ENCODE data around the gene DOCK8.

The DOCK8 gene

DNA sequence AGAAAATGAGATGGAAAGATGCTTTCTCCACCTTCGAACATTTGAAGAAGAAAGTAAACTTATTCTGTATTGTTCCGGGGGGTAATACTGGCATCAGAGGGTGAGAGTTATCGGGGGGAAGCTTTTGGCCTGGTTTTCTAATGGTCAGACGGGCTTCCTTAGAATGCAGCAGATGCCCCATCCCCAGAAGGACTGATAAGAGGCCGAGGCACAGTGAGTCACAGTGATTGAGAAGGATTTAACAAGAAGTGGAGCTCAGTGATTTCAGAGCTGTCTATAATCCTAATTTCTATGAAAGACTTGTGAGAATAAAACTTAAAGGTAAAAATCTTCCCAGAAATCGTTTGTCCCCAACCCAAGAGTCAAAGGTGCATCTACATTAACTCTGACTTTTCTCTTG, 123.9 kb downstream of the DOCK8 start:
- Histone ChIP-seq H2AFZ (ENCODE audit: low read length, unreplicated experiment) (no peak overlapping the region), H3K27ac (ENCODE audit: low read depth, low read length) (no peak overlapping the region), H3K4me3 (ENCODE audit: low read depth, low read length) (no peak overlapping the region), H3K27me3 (ENCODE audit: insufficient read depth, low read length) (peaks cover 48% of the 10 kb centered on the region), H3K4me1 (ENCODE audit: control insufficient read depth, insufficient read depth, low read length, unreplicated experiment) (no peaks in the 10 kb centered on the region), H3K36me3 (ENCODE audit: insufficient read depth, low read length) (no peaks in the 10 kb centered on the region), H3K79me2 (ENCODE audit: control insufficient read depth, insufficient read depth, low read length, unreplicated experiment) (no peaks in the 10 kb centered on the region)

DNA sequence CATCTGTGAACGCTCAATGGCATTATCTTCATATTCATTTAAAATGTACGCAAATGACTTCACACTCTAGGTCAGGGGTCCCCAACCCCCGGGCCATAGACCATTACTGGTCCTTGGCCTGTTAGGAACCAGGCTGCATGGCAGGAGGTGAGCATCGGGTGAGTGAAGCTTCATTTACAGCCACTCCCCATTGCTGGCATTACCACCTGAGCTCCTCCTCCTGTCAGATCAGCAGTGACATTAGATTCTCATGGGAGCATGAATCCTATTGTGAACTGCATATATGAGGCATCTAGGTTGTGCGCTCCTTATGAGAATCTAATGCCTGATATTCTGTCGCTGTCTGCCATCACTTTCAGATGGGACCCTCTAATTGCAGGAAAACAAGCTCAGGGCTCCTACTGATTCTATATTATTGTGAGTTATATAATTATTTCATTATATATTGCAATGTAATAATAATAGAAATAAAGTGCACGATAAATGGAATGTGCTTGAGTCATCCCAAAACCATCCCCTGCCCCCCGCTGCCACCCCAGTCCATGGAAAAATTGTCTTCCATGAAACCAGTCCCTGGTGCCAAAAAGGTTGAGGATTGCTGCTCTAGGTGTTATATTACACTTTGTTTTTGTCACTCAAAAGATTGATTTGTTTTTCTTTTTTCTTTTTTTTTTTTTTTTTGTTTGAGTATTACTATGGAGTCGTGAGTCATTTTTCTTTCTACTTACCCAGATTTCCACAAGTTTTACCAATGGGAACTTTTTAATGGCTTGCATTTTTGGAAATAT, 127.2 kb downstream of the DOCK8 start:
- H3K27me3 ChIP-seq (ENCODE audit: insufficient read depth, low read length): peaks cover 38% of the 10 kb centered on the region
- no peak overlapping the region for H3K27ac ChIP-seq (ENCODE audit: low read depth, low read length)
- H3K4me1 ChIP-seq (ENCODE audit: control insufficient read depth, insufficient read depth, low read length, unreplicated experiment): no peaks in the 10 kb centered on the region
- no peak overlapping the region for H2AFZ ChIP-seq (ENCODE audit: low read length, unreplicated experiment)
- no peaks in the 10 kb centered on the region for H3K79me2 ChIP-seq (ENCODE audit: control insufficient read depth, insufficient read depth, low read length, unreplicated experiment)
- no peaks in the 10 kb centered on the region for H3K36me3 ChIP-seq (ENCODE audit: insufficient read depth, low read length)
- H3K4me3 ChIP-seq (ENCODE audit: low read depth, low read length): no peak overlapping the region

DNA sequence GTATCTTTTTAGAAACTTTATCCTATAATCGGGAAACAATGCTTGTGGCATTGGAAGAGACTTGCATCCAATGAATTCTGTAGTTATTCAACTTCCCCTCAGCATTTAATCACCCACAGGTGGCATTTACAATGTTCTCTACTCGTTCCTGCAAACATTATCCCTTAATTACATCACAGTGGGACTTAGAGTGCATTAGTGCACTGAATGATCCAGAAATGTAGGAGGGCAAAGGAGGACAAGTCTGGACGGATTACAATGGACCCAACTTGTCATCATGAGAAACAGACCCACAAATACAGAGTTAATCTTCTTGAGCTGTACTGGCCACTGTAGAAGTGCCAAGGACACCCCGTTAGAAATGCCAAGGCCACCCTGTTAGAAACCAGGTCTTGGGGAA, 129.1 kb downstream of the DOCK8 start:
- peaks cover 40% of the 10 kb centered on the region for H3K27me3 ChIP-seq (ENCODE audit: insufficient read depth, low read length)
- H3K36me3 ChIP-seq (ENCODE audit: insufficient read depth, low read length): no peaks in the 10 kb centered on the region
- no peak overlapping the region for H3K27ac ChIP-seq (ENCODE audit: low read depth, low read length)
- H3K4me1 ChIP-seq (ENCODE audit: control insufficient read depth, insufficient read depth, low read length, unreplicated experiment): no peaks in the 10 kb centered on the region
- H2AFZ ChIP-seq (ENCODE audit: low read length, unreplicated experiment): no peak overlapping the region
- no peaks in the 10 kb centered on the region for H3K79me2 ChIP-seq (ENCODE audit: control insufficient read depth, insufficient read depth, low read length, unreplicated experiment)
- no peak overlapping the region for H3K4me3 ChIP-seq (ENCODE audit: low read depth, low read length)

DNA sequence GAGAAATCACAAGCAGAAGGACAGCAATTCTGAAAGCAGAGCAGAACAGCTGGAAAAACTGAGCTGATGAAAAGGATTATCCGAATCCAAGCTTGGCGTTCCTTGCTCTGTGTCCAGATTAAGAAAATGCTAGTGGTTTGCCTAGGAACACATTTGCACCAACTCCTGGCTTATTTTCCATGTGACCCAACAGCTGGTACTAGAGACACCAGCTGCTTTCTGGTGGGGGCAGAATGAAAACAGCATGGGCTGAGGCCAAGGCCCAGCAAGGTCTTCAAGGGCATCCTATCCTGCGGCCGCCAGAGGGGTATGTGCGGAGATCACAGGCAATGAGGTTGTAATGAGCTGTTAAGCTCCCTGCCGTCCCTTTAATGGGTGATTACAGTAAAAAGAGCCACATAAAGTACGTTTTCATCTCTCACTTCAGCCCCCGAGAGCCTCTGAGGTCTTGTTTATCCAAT, 131.5 kb downstream of the DOCK8 start:
- H3K36me3 ChIP-seq (ENCODE audit: insufficient read depth, low read length): no peaks in the 10 kb centered on the region

DNA sequence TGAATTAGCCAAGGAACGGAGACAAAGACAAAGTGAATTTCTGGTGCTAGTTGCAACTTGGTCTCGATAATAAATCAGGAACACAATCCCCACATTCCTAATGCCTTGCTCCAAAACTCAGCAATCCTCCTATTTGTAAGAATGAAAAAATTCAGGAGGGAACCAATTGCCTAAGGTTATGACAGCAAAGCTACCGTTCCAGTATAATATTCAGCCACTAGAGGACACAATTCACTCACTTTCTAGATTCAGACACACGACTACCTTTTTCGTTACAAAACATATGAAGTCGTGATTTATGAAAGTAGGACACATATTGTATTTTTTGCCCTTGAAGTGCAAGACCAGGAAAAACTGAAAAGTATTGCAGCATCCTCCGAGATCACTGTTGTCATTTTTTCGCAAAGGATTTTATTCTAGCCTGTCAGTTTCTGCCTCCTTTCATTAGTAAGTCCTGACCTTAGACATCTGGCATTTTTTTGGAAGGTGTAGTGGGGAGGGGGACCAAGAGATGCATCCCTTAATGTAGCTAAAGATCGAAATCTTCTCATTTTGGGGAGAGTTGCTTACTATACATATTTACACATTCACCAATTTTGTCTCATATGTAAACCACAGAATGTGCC, 133.1 kb downstream of the DOCK8 start:
- H3K79me2 ChIP-seq (ENCODE audit: control insufficient read depth, insufficient read depth, low read length, unreplicated experiment): no peaks in the 10 kb centered on the region

More for the DNA sequence above, 131.5 kb downstream of the DOCK8 start:
- Histone ChIP-seq H3K27me3 (ENCODE audit: insufficient read depth, low read length) (peaks cover 58% of the 10 kb centered on the region), H3K4me3 (ENCODE audit: low read depth, low read length) (no peak overlapping the region), H3K4me1 (ENCODE audit: control insufficient read depth, insufficient read depth, low read length, unreplicated experiment) (no peaks in the 10 kb centered on the region), H3K27ac (ENCODE audit: low read depth, low read length) (no peak overlapping the region), H2AFZ (ENCODE audit: low read length, unreplicated experiment) (no peak overlapping the region), H3K79me2 (ENCODE audit: control insufficient read depth, insufficient read depth, low read length, unreplicated experiment) (no peaks in the 10 kb centered on the region)

DNA sequence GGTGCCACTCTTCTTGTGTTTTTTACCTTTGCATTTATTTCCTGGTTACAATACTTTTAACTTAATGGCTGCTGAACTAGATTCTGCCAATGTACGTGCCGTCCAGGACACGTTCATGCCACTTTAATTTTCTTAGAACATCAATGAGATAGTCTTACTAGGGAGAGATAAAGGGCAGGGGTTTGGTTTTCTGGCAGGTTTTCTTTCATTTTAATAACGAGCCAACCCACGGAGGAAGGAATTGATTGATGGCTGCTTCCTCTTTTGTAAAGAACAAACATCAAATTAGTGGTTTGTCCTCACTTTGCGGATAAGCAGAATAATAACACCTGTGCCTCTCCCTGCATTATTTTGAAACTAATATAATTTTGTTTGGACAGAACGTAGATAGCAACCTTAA, 135.7 kb downstream of the DOCK8 start:
- Histone ChIP-seq H3K36me3 (ENCODE audit: insufficient read depth, low read length) (no peaks in the 10 kb centered on the region), H3K27ac (ENCODE audit: low read depth, low read length) (no peak overlapping the region), H2AFZ (ENCODE audit: low read length, unreplicated experiment) (no peak overlapping the region), H3K79me2 (ENCODE audit: control insufficient read depth, insufficient read depth, low read length, unreplicated experiment) (no peaks in the 10 kb centered on the region), H3K4me1 (ENCODE audit: control insufficient read depth, insufficient read depth, low read length, unreplicated experiment) (no peaks in the 10 kb centered on the region), H3K27me3 (ENCODE audit: insufficient read depth, low read length) (peaks cover 48% of the 10 kb centered on the region), H3K4me3 (ENCODE audit: low read depth, low read length) (no peak overlapping the region)

More for the DNA sequence above, 133.1 kb downstream of the DOCK8 start:
- no peak overlapping the region for H3K4me3 ChIP-seq (ENCODE audit: low read depth, low read length)
- no peak overlapping the region for H2AFZ ChIP-seq (ENCODE audit: low read length, unreplicated experiment)
- H3K27ac ChIP-seq (ENCODE audit: low read depth, low read length): no peak overlapping the region
- no peaks in the 10 kb centered on the region for H3K4me1 ChIP-seq (ENCODE audit: control insufficient read depth, insufficient read depth, low read length, unreplicated experiment)
- no peaks in the 10 kb centered on the region for H3K36me3 ChIP-seq (ENCODE audit: insufficient read depth, low read length)
- peaks cover 59% of the 10 kb centered on the region for H3K27me3 ChIP-seq (ENCODE audit: insufficient read depth, low read length)

DNA sequence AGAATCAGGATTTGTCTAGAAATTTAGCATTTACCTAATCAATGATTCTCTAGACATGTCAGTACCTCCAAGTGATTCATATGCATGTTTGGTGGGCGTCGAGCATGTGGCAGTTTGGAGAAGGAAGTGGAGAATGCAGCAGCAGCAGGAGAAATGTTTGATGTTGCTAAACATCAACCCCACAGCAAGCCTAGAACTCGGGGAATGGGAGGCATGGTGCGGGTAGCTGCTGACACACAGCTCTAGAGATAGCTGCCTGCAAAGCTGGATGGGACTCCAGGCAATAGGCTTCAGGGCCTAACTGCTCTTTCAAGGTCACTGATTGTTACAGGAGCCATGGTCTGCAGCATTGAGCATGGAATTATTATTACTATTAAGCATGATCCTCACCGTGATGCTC, 137.3 kb downstream of the DOCK8 start:
- peaks cover 39% of the 10 kb centered on the region for H3K27me3 ChIP-seq (ENCODE audit: insufficient read depth, low read length)
- H3K4me3 ChIP-seq (ENCODE audit: low read depth, low read length): no peak overlapping the region
- H3K4me1 ChIP-seq (ENCODE audit: control insufficient read depth, insufficient read depth, low read length, unreplicated experiment): no peaks in the 10 kb centered on the region
- H2AFZ ChIP-seq (ENCODE audit: low read length, unreplicated experiment): no peak overlapping the region
- H3K79me2 ChIP-seq (ENCODE audit: control insufficient read depth, insufficient read depth, low read length, unreplicated experiment): no peaks in the 10 kb centered on the region
- H3K36me3 ChIP-seq (ENCODE audit: insufficient read depth, low read length): no peaks in the 10 kb centered on the region
- H3K27ac ChIP-seq (ENCODE audit: low read depth, low read length): no peak overlapping the region

DNA sequence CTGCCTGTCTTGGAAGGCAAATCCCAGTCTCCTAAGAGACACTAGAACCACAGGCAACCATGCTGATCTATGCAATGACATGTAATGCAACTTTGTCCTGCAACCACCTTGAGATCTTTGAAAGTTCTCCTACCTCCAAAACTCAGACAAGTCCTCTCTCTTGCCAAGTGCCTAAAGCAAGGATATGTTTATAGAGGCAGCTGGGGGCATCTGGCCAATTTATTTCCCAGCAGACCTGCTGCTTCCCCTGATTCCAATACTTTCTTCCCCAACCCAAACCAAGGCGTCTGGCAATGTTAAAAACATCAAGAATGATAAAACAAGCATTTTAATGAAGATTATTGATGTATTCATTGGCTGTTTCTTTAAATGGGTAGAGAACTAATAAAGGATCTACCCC, 138.4 kb downstream of the DOCK8 start:
- no peaks in the 10 kb centered on the region for H3K36me3 ChIP-seq (ENCODE audit: insufficient read depth, low read length)
- peaks cover 41% of the 10 kb centered on the region for H3K27me3 ChIP-seq (ENCODE audit: insufficient read depth, low read length)
- no peaks in the 10 kb centered on the region for H3K79me2 ChIP-seq (ENCODE audit: control insufficient read depth, insufficient read depth, low read length, unreplicated experiment)
- no peaks in the 10 kb centered on the region for H3K4me1 ChIP-seq (ENCODE audit: control insufficient read depth, insufficient read depth, low read length, unreplicated experiment)
- no peak overlapping the region for H3K27ac ChIP-seq (ENCODE audit: low read depth, low read length)
- no peak overlapping the region for H3K4me3 ChIP-seq (ENCODE audit: low read depth, low read length)
- H2AFZ ChIP-seq (ENCODE audit: low read length, unreplicated experiment): no peak overlapping the region

DNA sequence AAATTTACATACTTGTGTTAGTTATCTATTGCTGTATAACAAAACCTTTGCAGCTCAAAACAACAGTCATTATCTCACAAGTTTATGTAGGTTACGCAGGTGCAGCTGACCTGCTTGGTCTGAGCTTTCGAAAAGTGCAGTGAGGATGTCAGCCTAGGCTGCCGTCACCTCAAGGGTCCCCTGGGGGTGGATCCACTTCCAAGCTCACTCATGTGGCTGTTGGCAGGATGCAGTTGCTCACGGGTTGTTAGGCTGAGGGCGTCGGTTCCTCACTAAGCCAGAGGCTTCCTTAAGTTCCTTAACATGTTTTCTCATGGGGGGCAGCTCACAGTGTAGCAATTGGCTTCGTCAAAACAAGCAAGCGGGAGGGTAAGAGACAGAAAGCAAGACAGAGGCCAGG, 139.8 kb downstream of the DOCK8 start:
- Histone ChIP-seq H2AFZ (ENCODE audit: low read length, unreplicated experiment) (no peak overlapping the region), H3K36me3 (ENCODE audit: insufficient read depth, low read length) (no peaks in the 10 kb centered on the region), H3K4me3 (ENCODE audit: low read depth, low read length) (no peak overlapping the region), H3K4me1 (ENCODE audit: control insufficient read depth, insufficient read depth, low read length, unreplicated experiment) (no peaks in the 10 kb centered on the region), H3K79me2 (ENCODE audit: control insufficient read depth, insufficient read depth, low read length, unreplicated experiment) (no peaks in the 10 kb centered on the region), H3K27me3 (ENCODE audit: insufficient read depth, low read length) (peaks cover 30% of the 10 kb centered on the region), H3K27ac (ENCODE audit: low read depth, low read length) (no peak overlapping the region)

DNA sequence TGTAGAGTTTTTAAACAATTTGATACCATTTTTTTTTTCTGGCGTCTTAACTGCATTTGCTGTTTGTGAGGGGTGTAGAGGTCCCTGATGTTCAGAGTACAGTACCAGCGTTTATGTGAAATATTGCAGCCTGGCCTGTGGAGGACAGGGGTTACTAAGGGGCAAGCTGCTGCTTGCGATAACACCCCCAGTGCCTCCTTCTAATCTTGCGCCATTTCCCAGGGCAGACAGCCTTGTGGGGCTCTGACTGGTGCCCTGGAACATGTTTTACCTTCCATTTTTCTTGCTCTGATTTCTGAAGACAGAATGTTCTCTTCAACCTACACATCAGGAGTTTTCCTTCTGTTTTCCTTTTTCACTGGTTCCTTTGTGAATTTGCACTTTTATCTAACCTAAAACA, 142.9 kb downstream of the DOCK8 start:
- Histone ChIP-seq H3K4me3 (ENCODE audit: low read depth, low read length) (no peak overlapping the region), H3K36me3 (ENCODE audit: insufficient read depth, low read length) (no peaks in the 10 kb centered on the region), H3K27me3 (ENCODE audit: insufficient read depth, low read length) (peaks cover 8% of the 10 kb centered on the region; the same call in 1 of the 2 replicates), H3K27ac (ENCODE audit: low read depth, low read length) (no peak overlapping the region), H3K79me2 (ENCODE audit: control insufficient read depth, insufficient read depth, low read length, unreplicated experiment) (no peaks in the 10 kb centered on the region), H3K4me1 (ENCODE audit: control insufficient read depth, insufficient read depth, low read length, unreplicated experiment) (no peaks in the 10 kb centered on the region), H2AFZ (ENCODE audit: low read length, unreplicated experiment) (no peak overlapping the region)

Data from ACC112 (cell line).